Measurements from ENCODE around the gene IGFBP2.

IGFBP2 gene

GRCh38 chr2:216648105-216648504 lies 14.9 kb downstream of the IGFBP2 start:
- ChIA-PET CTCF (interaction anchor here (0.8 kb wide), 1 partner anchor 9 kb away, joined by 3 read pairs; no protein-coding TSS in a partner anchor), POLR2A (interaction anchor here (0.7 kb wide), 1 partner anchor 1030 kb away, joined by 3 read pairs; no protein-coding TSS in a partner anchor)
- Histone ChIP-seq H3K9me3 (ENCODE audit: control extremely low read depth in 1 of 5, control insufficient read depth in 4 of 5, insufficient read depth in 2 of 5, low read depth in 1 of 5, low read length in 4 of 5) (no peaks in the 10 kb centered on the region), H3K27ac (ENCODE audit: insufficient read depth in 1 of 2, low read depth in 1 of 2, low read length in 2 of 2, poor library complexity in 1 of 2, severe bottlenecking in 2 of 2) (no peak overlapping the region), H3K36me3 (ENCODE audit: control insufficient read depth in 4 of 4, insufficient read depth in 4 of 4, low read length in 3 of 4) (no peaks in the 10 kb centered on the region), H3K4me1 (ENCODE audit: control extremely low read depth in 1 of 4, control insufficient read depth in 4 of 4, insufficient read depth in 4 of 4, low read length in 3 of 4) (no peaks in the 10 kb centered on the region), H3K27me3 (replicated peaks in 2 of 5; ENCODE audit: control insufficient read depth in 4 of 5, insufficient read depth in 5 of 5, low read length in 4 of 5) (peaks cover 0 to 7% (median 0%) of the 10 kb centered on the region in 5 experiments), H3K4me3 (ENCODE audit: control insufficient read depth in 1 of 7, extremely low read depth in 1 of 7, insufficient read depth in 4 of 7, low read depth in 2 of 7, low read length in 6 of 7) (no peak overlapping the region)
- DNase-seq = no peak
- 96% methylated on average over 3 of the region's 3 CpGs for WGBS (ENCODE audit: insufficient coverage)

GRCh38 chr2:216649574-216649973 lies 16.4 kb downstream of the IGFBP2 start:
- H3K36me3 ChIP-seq (ENCODE audit: control insufficient read depth in 4 of 4, insufficient read depth in 4 of 4, low read length in 3 of 4) = no peaks in the 10 kb centered on the region
- 98% methylated on average over 5 of the region's 5 CpGs for WGBS (ENCODE audit: insufficient coverage)
- POLR2A ChIA-PET = no interaction called here

DNA sequence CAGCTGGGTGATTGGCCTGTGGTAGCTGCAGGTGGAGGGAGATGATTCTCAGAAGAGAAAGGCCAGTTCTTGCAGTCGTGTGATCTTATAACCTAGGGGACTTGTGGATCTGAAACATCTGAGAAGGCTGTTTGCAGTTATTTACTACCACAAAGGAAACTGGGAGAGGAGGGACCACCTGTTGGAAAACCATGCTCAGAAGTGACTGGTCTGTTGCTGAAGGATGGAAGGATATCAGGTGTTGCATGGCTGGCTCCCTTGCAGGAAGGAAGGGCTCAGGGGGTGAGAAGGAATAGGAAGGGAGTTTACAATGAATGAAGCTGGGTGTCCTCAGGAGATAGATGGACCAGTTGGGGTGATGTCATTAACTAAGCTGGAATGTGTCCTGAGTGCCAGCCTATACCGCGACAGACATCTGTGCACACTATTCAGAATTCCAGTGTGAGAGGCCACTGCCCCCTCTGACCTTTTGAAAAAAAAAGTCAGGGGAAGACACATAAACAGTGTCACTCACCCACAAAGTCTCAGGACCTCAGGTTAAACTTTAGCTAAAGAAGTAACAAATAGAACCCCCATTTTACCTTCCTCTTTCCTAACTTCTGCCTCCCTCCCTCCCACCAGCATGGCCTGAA lies 17.5 kb downstream of the IGFBP2 start:
- CTCF ChIA-PET = interaction anchor here (0.8 to 5.7 kb wide), 5 partner anchors 11 to 132 kb away, joined by 3 to 24 read pairs (median 7); no protein-coding TSS in a partner anchor
- no peaks in the 10 kb centered on the region for H3K4me1 ChIP-seq (ENCODE audit: control extremely low read depth in 1 of 4, control insufficient read depth in 4 of 4, insufficient read depth in 4 of 4, low read length in 3 of 4)
- no peaks in the 10 kb centered on the region for H3K36me3 ChIP-seq (ENCODE audit: control insufficient read depth in 4 of 4, insufficient read depth in 4 of 4, low read length in 3 of 4)
- H3K27me3 ChIP-seq (replicated peaks in 2 of 5; ENCODE audit: control insufficient read depth in 4 of 5, insufficient read depth in 5 of 5, low read length in 4 of 5) = peaks cover 0 to 4% (median 0%) of the 10 kb centered on the region in 5 experiments
- no peak overlapping the region for H3K27ac ChIP-seq (ENCODE audit: insufficient read depth in 1 of 2, low read depth in 1 of 2, low read length in 2 of 2, poor library complexity in 1 of 2, severe bottlenecking in 2 of 2)
- no peak overlapping the region for H3K4me3 ChIP-seq (ENCODE audit: control insufficient read depth in 1 of 7, extremely low read depth in 1 of 7, insufficient read depth in 4 of 7, low read depth in 2 of 7, low read length in 6 of 7)
- H3K9me3 ChIP-seq (ENCODE audit: control extremely low read depth in 1 of 5, control insufficient read depth in 4 of 5, insufficient read depth in 2 of 5, low read depth in 1 of 5, low read length in 4 of 5) = no peaks in the 10 kb centered on the region
- DNase-seq = no peak
- POLR2A ChIA-PET = no interaction called here
- 100% methylated on average over 3 of the region's 3 CpGs for WGBS (ENCODE audit: insufficient coverage)

More at GRCh38 chr2:216649574-216649973, 16.4 kb downstream of the IGFBP2 start:
- H3K27me3 ChIP-seq (replicated peaks in 2 of 5; ENCODE audit: control insufficient read depth in 4 of 5, insufficient read depth in 5 of 5, low read length in 4 of 5) = peaks cover 0 to 4% (median 0%) of the 10 kb centered on the region in 5 experiments
- no peak for DNase-seq
- no peaks in the 10 kb centered on the region for H3K4me1 ChIP-seq (ENCODE audit: control extremely low read depth in 1 of 4, control insufficient read depth in 4 of 4, insufficient read depth in 4 of 4, low read length in 3 of 4)
- CTCF ChIA-PET = interaction anchor here (0.6 to 5.7 kb wide), 4 partner anchors 9 to 923 kb away, joined by 3 to 24 read pairs (median 4); no protein-coding TSS in a partner anchor
- no peak overlapping the region for H3K27ac ChIP-seq (ENCODE audit: insufficient read depth in 1 of 2, low read depth in 1 of 2, low read length in 2 of 2, poor library complexity in 1 of 2, severe bottlenecking in 2 of 2)
- no peak overlapping the region for H3K4me3 ChIP-seq (ENCODE audit: control insufficient read depth in 1 of 7, extremely low read depth in 1 of 7, insufficient read depth in 4 of 7, low read depth in 2 of 7, low read length in 6 of 7)
- no peaks in the 10 kb centered on the region for H3K9me3 ChIP-seq (ENCODE audit: control extremely low read depth in 1 of 5, control insufficient read depth in 4 of 5, insufficient read depth in 2 of 5, low read depth in 1 of 5, low read length in 4 of 5)

DNA sequence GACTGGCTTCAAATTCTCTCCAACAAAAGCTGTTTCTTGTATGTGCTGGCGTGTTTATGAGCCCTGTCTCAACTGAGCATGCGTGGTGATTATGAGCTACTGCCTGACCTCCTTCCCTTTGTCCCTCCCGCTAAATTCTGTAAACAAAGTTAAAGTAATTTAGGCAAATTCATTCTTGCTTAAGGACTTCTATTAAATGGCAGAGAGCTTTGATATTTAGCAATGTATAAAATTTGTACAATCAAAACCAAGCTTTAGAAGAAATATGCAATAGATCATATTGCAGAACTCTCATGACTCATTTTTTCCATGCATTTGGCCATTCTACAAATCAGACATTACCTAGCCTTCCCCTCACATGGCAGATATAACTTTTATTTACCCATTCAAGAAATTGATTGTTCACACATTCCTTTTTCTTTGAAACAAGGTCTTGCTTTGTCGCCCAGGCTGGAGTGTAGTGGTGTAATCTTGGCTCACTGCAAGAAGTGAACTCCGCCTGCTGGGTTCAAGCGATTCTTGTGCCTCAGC lies 18.2 kb downstream of the IGFBP2 start:
- Histone ChIP-seq H3K27me3 (replicated peaks in 2 of 5; ENCODE audit: control insufficient read depth in 4 of 5, insufficient read depth in 5 of 5, low read length in 4 of 5) (peaks cover 0 to 4% (median 0%) of the 10 kb centered on the region in 5 experiments), H3K4me1 (ENCODE audit: control extremely low read depth in 1 of 4, control insufficient read depth in 4 of 4, insufficient read depth in 4 of 4, low read length in 3 of 4) (no peaks in the 10 kb centered on the region), H3K36me3 (ENCODE audit: control insufficient read depth in 4 of 4, insufficient read depth in 4 of 4, low read length in 3 of 4) (no peaks in the 10 kb centered on the region), H3K27ac (ENCODE audit: insufficient read depth in 1 of 2, low read depth in 1 of 2, low read length in 2 of 2, poor library complexity in 1 of 2, severe bottlenecking in 2 of 2) (no peak overlapping the region), H3K4me3 (ENCODE audit: control insufficient read depth in 1 of 7, extremely low read depth in 1 of 7, insufficient read depth in 4 of 7, low read depth in 2 of 7, low read length in 6 of 7) (no peak overlapping the region), H3K9me3 (ENCODE audit: control extremely low read depth in 1 of 5, control insufficient read depth in 4 of 5, insufficient read depth in 2 of 5, low read depth in 1 of 5, low read length in 4 of 5) (no peaks in the 10 kb centered on the region)
- CTCF ChIA-PET = interaction anchor here (0.8 to 5.7 kb wide), 7 partner anchors 10 to 135 kb away, joined by 3 to 24 read pairs (median 4); no protein-coding TSS in a partner anchor
- WGBS (ENCODE audit: insufficient coverage) = 80% methylated on average over 1 of the region's 6 CpGs
- POLR2A ChIA-PET = no interaction called here
- DNase-seq = no peak

DNA sequence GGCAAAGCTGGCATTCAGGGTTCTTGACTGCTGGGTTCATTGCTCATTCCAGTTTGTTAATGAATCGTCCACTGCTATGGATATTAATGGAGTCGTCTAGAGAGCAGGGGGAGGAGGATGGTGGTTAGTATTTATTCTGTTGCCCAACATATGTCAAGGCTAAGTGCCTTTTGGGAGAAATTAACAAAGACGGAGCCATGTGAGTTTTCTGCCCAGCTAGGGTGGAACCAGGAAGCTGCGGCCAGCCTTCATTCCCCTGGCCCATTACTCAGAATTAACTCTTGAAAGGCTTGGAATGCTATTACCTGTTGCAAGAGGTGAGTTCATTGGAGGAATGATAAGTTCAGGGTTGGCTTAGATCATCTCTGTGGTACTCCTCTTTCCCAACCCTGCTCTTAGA lies 19.3 kb downstream of the IGFBP2 start:
- Histone ChIP-seq H3K9me3 (ENCODE audit: control extremely low read depth in 1 of 5, control insufficient read depth in 4 of 5, insufficient read depth in 2 of 5, low read depth in 1 of 5, low read length in 4 of 5) (no peaks in the 10 kb centered on the region), H3K27me3 (replicated peaks in 2 of 5; ENCODE audit: control insufficient read depth in 4 of 5, insufficient read depth in 5 of 5, low read length in 4 of 5) (peaks cover 0 to 6% (median 0%) of the 10 kb centered on the region in 5 experiments), H3K4me1 (ENCODE audit: control extremely low read depth in 1 of 4, control insufficient read depth in 4 of 4, insufficient read depth in 4 of 4, low read length in 3 of 4) (no peaks in the 10 kb centered on the region), H3K27ac (ENCODE audit: insufficient read depth in 1 of 2, low read depth in 1 of 2, low read length in 2 of 2, poor library complexity in 1 of 2, severe bottlenecking in 2 of 2) (no peak overlapping the region), H3K36me3 (ENCODE audit: control insufficient read depth in 4 of 4, insufficient read depth in 4 of 4, low read length in 3 of 4) (no peaks in the 10 kb centered on the region), H3K4me3 (ENCODE audit: control insufficient read depth in 1 of 7, extremely low read depth in 1 of 7, insufficient read depth in 4 of 7, low read depth in 2 of 7, low read length in 6 of 7) (no peak overlapping the region)
- POLR2A ChIA-PET = no interaction called here
- DNase-seq = no peak
- CTCF ChIA-PET = interaction anchor here (1.2 to 5.7 kb wide), 5 partner anchors 9 to 133 kb away, joined by 3 to 24 read pairs (median 4); no protein-coding TSS in a partner anchor
- 86% methylated on average over 3 of the region's 4 CpGs for WGBS (ENCODE audit: insufficient coverage)

- Histone ChIP-seq H3K36me3 (ENCODE audit: control insufficient read depth in 4 of 4, insufficient read depth in 4 of 4, low read length in 3 of 4) (no peaks in the 10 kb centered on the region), H3K9me3 (ENCODE audit: control extremely low read depth in 1 of 5, control insufficient read depth in 4 of 5, insufficient read depth in 2 of 5, low read depth in 1 of 5, low read length in 4 of 5) (no peaks in the 10 kb centered on the region), H3K27me3 (replicated peaks in 2 of 5; ENCODE audit: control insufficient read depth in 4 of 5, insufficient read depth in 5 of 5, low read length in 4 of 5) (peaks cover 0 to 6% (median 0%) of the 10 kb centered on the region in 5 experiments), H3K4me1 (ENCODE audit: control extremely low read depth in 1 of 4, control insufficient read depth in 4 of 4, insufficient read depth in 4 of 4, low read length in 3 of 4) (no peaks in the 10 kb centered on the region), H3K4me3 (ENCODE audit: control insufficient read depth in 1 of 7, extremely low read depth in 1 of 7, insufficient read depth in 4 of 7, low read depth in 2 of 7, low read length in 6 of 7) (no peak overlapping the region), H3K27ac (ENCODE audit: insufficient read depth in 1 of 2, low read depth in 1 of 2, low read length in 2 of 2, poor library complexity in 1 of 2, severe bottlenecking in 2 of 2) (no peak overlapping the region)
- 93% methylated on average over 2 of the region's 4 CpGs for WGBS (ENCODE audit: insufficient coverage)
- ChIA-PET CTCF (interaction anchor here (1.2 to 5.7 kb wide), 5 partner anchors 8 to 134 kb away, joined by 3 to 24 read pairs (median 4); no protein-coding TSS in a partner anchor), POLR2A (no interaction called here)
- DNase-seq = no peak
Measured at GRCh38 chr2:216653093-216653799, 20.0 kb downstream of the IGFBP2 start.
